Parathyroid adenoma (tissue), 2 donors: ENCODE results near the gene FHOD3.

Experiments used
- H2AFZ ChIP-seq: fragments of 300-600 bp; sonication (generic); one replicate; pipeline ENCODE4 v1.7.0; 2017; ENCODE audit warnings: antibody characterized with exemption, mild to moderate bottlenecking
- H3K27ac ChIP-seq: fragments of 300-600 bp; sonication (generic); one replicate; pipeline ENCODE4 v1.7.0; 2017
- H3K27me3 ChIP-seq: fragments of 300-600 bp; sonication (generic); one replicate; pipeline ENCODE4 v1.7.0; 2017; ENCODE audit warnings: low read length; ENCODE audit not compliant: control insufficient read depth, insufficient read depth
- H3K36me3 ChIP-seq: fragments of 300-600 bp; sonication (generic); one replicate; pipeline ENCODE4 v1.7.0; 2017; ENCODE audit warnings: low read length; ENCODE audit not compliant: control insufficient read depth, insufficient read depth
- H3K4me1 ChIP-seq: fragments of 300-600 bp; sonication (generic); one replicate; pipeline ENCODE4 v1.7.0; 2017; ENCODE audit warnings: control low read depth
- H3K4me2 ChIP-seq: fragments of 300-600 bp; sonication (generic); one replicate; pipeline ENCODE4 v1.7.0; 2017; ENCODE audit warnings: low read length
- H3K4me3 ChIP-seq: fragments of 300-600 bp; sonication (generic); one replicate; pipeline ENCODE4 v1.7.0; 2017; ENCODE audit warnings: low read depth, low read length
- H3K79me2 ChIP-seq: fragments of 300-600 bp; sonication (generic); one replicate; pipeline ENCODE4 v1.7.0; 2017; ENCODE audit warnings: control low read depth
- H3K9ac ChIP-seq: fragments of 300-600 bp; sonication (generic); one replicate; pipeline ENCODE4 v1.7.0; 2017; ENCODE audit warnings: mild to moderate bottlenecking
- H3K9me3 ChIP-seq: fragments of 300-600 bp; sonication (generic); one replicate; pipeline ENCODE4 v1.7.0; 2017; ENCODE audit warnings: low read length; ENCODE audit not compliant: control insufficient read depth
- TF ChIP-seq, protein P1 (sequence below): fragments of 300-600 bp; sonication (generic); IDR thresholded peaks from one replicate; pipeline ENCODE4 v1.7.0; 2017; ENCODE audit warnings: antibody characterized with exemption, mild to moderate bottlenecking
- donor health status: primary hyperparathyroidism.

The FHOD3 gene

DNA sequence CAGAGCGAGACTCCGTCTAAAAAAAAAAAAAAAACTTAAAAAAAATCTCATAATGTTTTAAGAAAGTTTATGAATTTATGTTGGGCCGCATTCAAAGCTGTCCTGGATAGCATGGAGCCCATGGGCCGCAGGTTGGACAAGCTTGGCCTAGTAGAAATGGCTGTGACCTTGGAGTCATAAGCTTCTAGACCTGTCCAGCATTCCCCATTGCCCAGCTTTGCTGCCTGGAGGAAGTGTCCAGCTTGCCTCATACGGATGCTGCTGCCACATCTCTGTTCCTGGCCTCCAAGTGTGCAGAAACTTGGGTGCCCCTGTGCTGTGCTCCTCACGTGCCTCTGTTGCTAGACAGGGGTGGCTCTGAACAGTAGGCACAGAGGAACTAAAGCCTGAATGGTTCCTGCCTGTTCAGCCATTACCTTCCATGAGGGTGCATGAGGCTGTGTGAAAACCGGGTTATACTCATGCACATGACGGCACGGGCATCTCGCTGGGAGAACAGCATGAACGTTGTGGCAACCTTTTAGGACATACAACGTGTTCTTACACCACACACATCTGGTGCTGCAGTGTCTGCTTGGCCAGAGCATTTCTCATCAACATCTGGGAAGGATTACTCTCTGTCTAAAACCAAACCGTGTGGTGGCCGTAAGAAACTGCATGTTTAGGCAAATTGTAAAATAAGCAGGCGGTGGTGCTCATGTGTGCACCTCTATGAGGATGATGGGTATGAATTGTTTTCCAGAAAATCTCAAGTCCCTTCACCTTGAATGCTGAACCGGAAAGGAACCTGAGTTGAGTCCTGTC is 38.2 kb downstream of the FHOD3 start:
- H3K27me3 ChIP-seq: no peaks in the 10 kb centered on the region
- H3K27ac ChIP-seq: no peak overlapping the region
- TF ChIP-seq, protein P1, sequence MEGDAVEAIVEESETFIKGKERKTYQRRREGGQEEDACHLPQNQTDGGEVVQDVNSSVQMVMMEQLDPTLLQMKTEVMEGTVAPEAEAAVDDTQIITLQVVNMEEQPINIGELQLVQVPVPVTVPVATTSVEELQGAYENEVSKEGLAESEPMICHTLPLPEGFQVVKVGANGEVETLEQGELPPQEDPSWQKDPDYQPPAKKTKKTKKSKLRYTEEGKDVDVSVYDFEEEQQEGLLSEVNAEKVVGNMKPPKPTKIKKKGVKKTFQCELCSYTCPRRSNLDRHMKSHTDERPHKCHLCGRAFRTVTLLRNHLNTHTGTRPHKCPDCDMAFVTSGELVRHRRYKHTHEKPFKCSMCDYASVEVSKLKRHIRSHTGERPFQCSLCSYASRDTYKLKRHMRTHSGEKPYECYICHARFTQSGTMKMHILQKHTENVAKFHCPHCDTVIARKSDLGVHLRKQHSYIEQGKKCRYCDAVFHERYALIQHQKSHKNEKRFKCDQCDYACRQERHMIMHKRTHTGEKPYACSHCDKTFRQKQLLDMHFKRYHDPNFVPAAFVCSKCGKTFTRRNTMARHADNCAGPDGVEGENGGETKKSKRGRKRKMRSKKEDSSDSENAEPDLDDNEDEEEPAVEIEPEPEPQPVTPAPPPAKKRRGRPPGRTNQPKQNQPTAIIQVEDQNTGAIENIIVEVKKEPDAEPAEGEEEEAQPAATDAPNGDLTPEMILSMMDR: no peak
- no peak overlapping the region for H3K4me2 ChIP-seq
- no peaks in the 10 kb centered on the region for H3K79me2 ChIP-seq
- H3K36me3 ChIP-seq: no peaks in the 10 kb centered on the region
- H3K4me3 ChIP-seq: no peak overlapping the region
- no peak overlapping the region for H2AFZ ChIP-seq
- no peaks in the 10 kb centered on the region for H3K9me3 ChIP-seq
- H3K4me1 ChIP-seq: no peaks in the 10 kb centered on the region
- H3K9ac ChIP-seq: no peak overlapping the region

GRCh38 chr18:36337679-36338402 is 40.3 kb downstream of the FHOD3 start:
- no peaks in the 10 kb centered on the region for H3K9me3 ChIP-seq
- H3K4me2 ChIP-seq: no peak overlapping the region
- no peaks in the 10 kb centered on the region for H3K36me3 ChIP-seq
- H3K27ac ChIP-seq: no peak overlapping the region
- no peaks in the 10 kb centered on the region for H3K4me1 ChIP-seq
- H3K79me2 ChIP-seq: no peaks in the 10 kb centered on the region
- no peak overlapping the region for H3K4me3 ChIP-seq
- TF ChIP-seq, protein P1: no peak
- H3K9ac ChIP-seq: no peak overlapping the region
- no peak overlapping the region for H2AFZ ChIP-seq
- H3K27me3 ChIP-seq: no peaks in the 10 kb centered on the region

- Histone ChIP-seq H2AFZ (no peak overlapping the region), H3K4me1 (no peaks in the 10 kb centered on the region), H3K36me3 (no peaks in the 10 kb centered on the region), H3K9me3 (no peaks in the 10 kb centered on the region), H3K79me2 (no peaks in the 10 kb centered on the region), H3K27ac (no peak overlapping the region), H3K4me2 (no peak overlapping the region), H3K27me3 (no peaks in the 10 kb centered on the region), H3K4me3 (no peak overlapping the region), H3K9ac (no peak overlapping the region)
- TF ChIP-seq, protein P1: no peak
Measured at GRCh38 chr18:36338403-36338933, 41.0 kb downstream of the FHOD3 start.

DNA sequence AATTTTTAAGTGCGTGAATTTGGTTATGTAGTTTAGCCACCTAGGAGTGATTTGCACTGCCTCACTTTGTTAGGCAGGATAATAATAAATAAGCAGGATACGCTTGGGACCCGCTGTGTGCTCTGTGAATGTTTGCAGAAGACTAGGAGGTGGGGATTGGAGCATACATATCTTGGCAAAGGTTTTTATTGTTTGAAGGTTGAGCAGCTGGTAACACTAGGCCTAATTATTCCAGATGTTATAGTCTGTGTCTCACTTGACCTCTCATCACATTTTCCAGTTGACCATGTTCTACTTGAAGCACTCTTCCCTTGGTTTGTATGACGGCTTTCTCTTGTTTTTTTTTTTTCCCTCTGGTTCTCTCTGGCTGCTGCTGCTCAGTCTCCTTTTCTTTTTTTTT is 42.7 kb downstream of the FHOD3 start:
- Histone ChIP-seq H3K27ac (no peak overlapping the region), H3K4me2 (no peak overlapping the region), H3K79me2 (no peaks in the 10 kb centered on the region), H3K9ac (no peak overlapping the region), H3K36me3 (no peaks in the 10 kb centered on the region), H3K27me3 (no peaks in the 10 kb centered on the region), H3K4me1 (no peaks in the 10 kb centered on the region), H3K9me3 (no peaks in the 10 kb centered on the region), H3K4me3 (no peak overlapping the region), H2AFZ (no peak overlapping the region)
- TF ChIP-seq, protein P1: no peak
